NCI-H82 treated with DMSO at 0.1 percent for 48 hours (cell line): ENCODE results near the gene ATG16L2.
A peak's percentile ranks its signal among the peaks of the same experiment; 100 is the strongest.

ENCODE experiments used
- DNase-seq: peaks from one replicate; lab custom pipeline; 2025; ENCODE audit not compliant: unreplicated experiment; lab: John Stamatoyannopoulos, UW

ATG16L2 gene

GRCh38 chr11:72814286-72815109 lies at the start of gene ATG16L2:
Gene ATG16L2, plus strand, starts transcription at chr11:72814411. Its CDS starts 35 bp downstream, at chr11:72814446.
- peak; percentile 37 for DNase-seq

- no peak for DNase-seq
Measured at GRCh38 chr11:72764503-72764902, 49.7 kb upstream of the ATG16L2 start.

- DNase-seq: no peak
Measured at GRCh38 chr11:72766152-72766902, 47.9 kb upstream of the ATG16L2 start.

GRCh38 chr11:72767203-72768062 lies 46.8 kb upstream of the ATG16L2 start:
- peak; percentile 16 for DNase-seq

GRCh38 chr11:72768581-72768980 lies 45.6 kb upstream of the ATG16L2 start:
- DNase-seq: no peak

GRCh38 chr11:72769680-72770079 lies 44.5 kb upstream of the ATG16L2 start:
- no peak for DNase-seq

GRCh38 chr11:72770799-72771198 lies 43.4 kb upstream of the ATG16L2 start:
- DNase-seq: no peak

GRCh38 chr11:72771507-72771906 lies 42.7 kb upstream of the ATG16L2 start:
- DNase-seq: no peak

GRCh38 chr11:72772059-72772458 lies 42.2 kb upstream of the ATG16L2 start:
- no peak for DNase-seq

GRCh38 chr11:72773291-72773690 lies 40.9 kb upstream of the ATG16L2 start:
- peak; percentile 82 for DNase-seq

GRCh38 chr11:72773696-72774095 lies 40.5 kb upstream of the ATG16L2 start:
- no peak for DNase-seq

GRCh38 chr11:72774499-72774898 lies 39.7 kb upstream of the ATG16L2 start:
- no peak for DNase-seq

GRCh38 chr11:72775288-72776110 lies 38.7 kb upstream of the ATG16L2 start:
- DNase-seq: no peak

GRCh38 chr11:72776117-72776843 lies 37.9 kb upstream of the ATG16L2 start:
- DNase-seq: no peak

- no peak for DNase-seq
Measured at GRCh38 chr11:72776844-72777754, 37.1 kb upstream of the ATG16L2 start.

- DNase-seq: no peak
Measured at GRCh38 chr11:72777755-72778278, 36.4 kb upstream of the ATG16L2 start.

- no peak for DNase-seq
Measured at GRCh38 chr11:72778535-72779494, 35.4 kb upstream of the ATG16L2 start.
